BJ (cell line): ENCODE data around the gene ODF2. TPM values are rescaled to one million over a fixed set of nuclear protein-coding genes. Genes with fewer than 3 reads are reported as not detected.

ENCODE experiments used
- CTCF ChIA-PET: fragments of 350-600 bp; formaldehyde crosslinking; extraction: SDS; loops from one replicate; lab custom pipeline; 2021; ENCODE audit warnings: antibody characterized with exemption, inconsistent platforms; lab: Yijun Ruan, JAX
- POLR2A ChIA-PET: fragments of 300-600 bp; sonication (Branson Sonifier 250); formaldehyde crosslinking; extraction: SDS; loops from one replicate; lab custom pipeline; 2021; ENCODE audit warnings: antibody characterized with exemption; lab: Charles Lee
- DNase-seq: peaks from one replicate; pipeline ENCODE4 v3.0.0-alpha.2; 2011; ENCODE audit warnings: low read depth
- H3K27me3 ChIP-seq: 2 replicates; pipeline ENCODE4 v1.6.0; 2011; ENCODE audit warnings: low read length; ENCODE audit not compliant: control insufficient read depth, insufficient read depth
- H3K36me3 ChIP-seq: 2 replicates; pipeline ENCODE4 v1.5.1; 2011; ENCODE audit warnings: low read length; ENCODE audit not compliant: control insufficient read depth, insufficient read depth
- H3K4me3 ChIP-seq: 2 replicates; pipeline ENCODE4 v1.5.1; 2011; ENCODE audit warnings: low read depth, mild to moderate bottlenecking, control low read depth, low read length
- polyA plus RNA-seq: library from polyadenylated mRNA; depleted of rRNA; stranded (reverse); fragments of >200 nt; gene quantifications from 2 replicates; pipeline ENCODE4 v1.2.3, GENCODE V29; 2011; rRNA removed
- small RNA-seq: library from RNA; depleted of rRNA; stranded (forward); fragments of <200 nt; gene quantifications from one replicate; pipeline ENCODE3, GENCODE V24; 2012; ENCODE audit warnings: low replicate concordance, low read depth; ENCODE audit not compliant: insufficient read length
- TF ChIP-seq, protein P1 (sequence below): IDR thresholded peaks from 2 replicates; pipeline ENCODE4 v1.5.1; 2011; ENCODE audit warnings: low read depth, mild to moderate bottlenecking, control low read depth, inconsistent platforms, low read length, moderate library complexity; ENCODE audit not compliant: insufficient read depth

The ODF2 gene
- polyA plus RNA-seq, 1 experiment = 21.5 TPM

DNA sequence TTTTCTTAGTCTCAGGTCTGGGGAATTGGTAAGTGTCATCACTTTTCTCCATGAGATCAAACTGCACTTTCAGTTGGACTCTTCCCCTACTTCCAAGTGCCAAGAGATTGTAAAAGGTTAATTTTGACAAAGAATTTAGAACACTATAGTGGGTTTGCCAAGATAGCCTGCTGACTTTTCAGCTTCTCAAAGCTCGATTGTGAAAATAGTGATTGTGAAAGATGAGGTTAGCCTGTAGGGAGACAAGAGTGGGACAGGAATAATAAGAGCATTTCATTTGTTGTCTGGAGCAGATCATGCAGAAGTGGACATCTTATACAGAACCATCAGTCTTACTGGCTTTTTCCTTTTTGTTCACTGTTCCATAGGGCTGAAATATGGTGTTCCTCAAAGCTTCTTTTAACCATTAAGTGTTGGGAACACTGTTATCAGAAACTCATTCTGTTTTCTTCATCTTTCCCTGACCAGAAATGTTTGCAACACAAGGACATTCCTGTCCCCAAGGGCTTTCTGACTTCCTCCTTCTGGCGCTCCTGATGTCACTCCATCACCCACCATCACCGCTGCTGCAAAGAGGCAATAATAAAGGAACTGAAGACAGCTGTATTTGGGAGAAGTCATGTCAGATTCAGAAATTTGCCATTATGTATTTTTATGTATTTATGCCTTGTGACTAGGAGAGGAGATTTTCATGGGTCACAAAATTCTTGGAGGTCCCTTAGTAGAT lies 85.0 kb downstream of the ODF2 start:
- TF ChIP-seq, protein P1, sequence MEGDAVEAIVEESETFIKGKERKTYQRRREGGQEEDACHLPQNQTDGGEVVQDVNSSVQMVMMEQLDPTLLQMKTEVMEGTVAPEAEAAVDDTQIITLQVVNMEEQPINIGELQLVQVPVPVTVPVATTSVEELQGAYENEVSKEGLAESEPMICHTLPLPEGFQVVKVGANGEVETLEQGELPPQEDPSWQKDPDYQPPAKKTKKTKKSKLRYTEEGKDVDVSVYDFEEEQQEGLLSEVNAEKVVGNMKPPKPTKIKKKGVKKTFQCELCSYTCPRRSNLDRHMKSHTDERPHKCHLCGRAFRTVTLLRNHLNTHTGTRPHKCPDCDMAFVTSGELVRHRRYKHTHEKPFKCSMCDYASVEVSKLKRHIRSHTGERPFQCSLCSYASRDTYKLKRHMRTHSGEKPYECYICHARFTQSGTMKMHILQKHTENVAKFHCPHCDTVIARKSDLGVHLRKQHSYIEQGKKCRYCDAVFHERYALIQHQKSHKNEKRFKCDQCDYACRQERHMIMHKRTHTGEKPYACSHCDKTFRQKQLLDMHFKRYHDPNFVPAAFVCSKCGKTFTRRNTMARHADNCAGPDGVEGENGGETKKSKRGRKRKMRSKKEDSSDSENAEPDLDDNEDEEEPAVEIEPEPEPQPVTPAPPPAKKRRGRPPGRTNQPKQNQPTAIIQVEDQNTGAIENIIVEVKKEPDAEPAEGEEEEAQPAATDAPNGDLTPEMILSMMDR = no peak
- Histone ChIP-seq H3K27me3 (no peaks in the 10 kb centered on the region), H3K36me3 (peaks cover 17% of the 10 kb centered on the region), H3K4me3 (no peak overlapping the region)
- ChIA-PET CTCF (no interaction called here), POLR2A (no interaction called here)
- DNase-seq = no peak

DNA sequence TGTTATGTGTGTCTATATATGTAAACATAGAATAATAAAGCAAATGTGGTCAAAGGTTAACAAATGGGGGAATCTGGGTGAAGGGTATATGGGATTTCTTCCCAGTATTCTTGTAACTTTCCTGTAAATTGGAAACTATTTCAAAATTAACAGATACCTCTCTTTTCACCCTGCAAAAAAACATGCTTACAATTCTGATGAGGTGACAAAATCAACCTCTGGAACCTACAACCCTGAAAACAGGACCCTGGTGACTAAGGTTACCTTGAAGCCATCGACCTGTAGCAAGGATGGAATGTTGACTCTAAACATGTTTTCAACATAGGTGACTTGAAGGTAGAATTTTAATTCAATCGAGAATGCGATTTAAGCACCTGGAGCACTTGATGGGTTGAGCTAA lies 90.7 kb downstream of the ODF2 start:
- TF ChIP-seq, protein P1 = no peak
- Histone ChIP-seq H3K27me3 (no peaks in the 10 kb centered on the region), H3K4me3 (no peak overlapping the region), H3K36me3 (peaks cover under 1% of the 10 kb centered on the region)
- ChIA-PET POLR2A (no interaction called here), CTCF (interaction anchor here (0.6 kb wide), 1 partner anchor 428 kb away, joined by 3 read pairs; no protein-coding TSS in a partner anchor)
- no peak for DNase-seq

DNA sequence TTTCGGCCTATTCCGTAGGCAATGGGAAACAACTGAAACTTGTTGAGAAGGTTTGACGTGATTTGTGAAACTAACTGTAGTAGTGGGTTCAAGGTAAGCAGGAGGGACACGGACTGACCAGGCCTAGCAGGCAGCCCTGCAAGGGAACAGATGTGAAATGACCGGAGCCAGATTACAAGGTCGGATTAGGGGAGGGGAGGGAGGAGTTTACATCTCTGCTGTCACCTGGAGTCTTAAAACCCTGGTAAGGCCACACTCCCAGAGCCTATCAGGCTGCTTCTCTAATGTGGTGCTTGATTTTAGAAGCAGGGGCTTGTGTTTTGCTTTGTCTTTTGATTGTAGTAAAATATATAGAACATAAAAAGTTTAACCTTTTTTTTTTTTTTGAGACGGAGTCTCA lies 93.1 kb downstream of the ODF2 start:
- TF ChIP-seq, protein P1 = no peak
- CTCF ChIA-PET = no interaction called here
- POLR2A ChIA-PET = no interaction called here
- no peak for DNase-seq
- Histone ChIP-seq H3K36me3 (no peaks in the 10 kb centered on the region), H3K27me3 (no peaks in the 10 kb centered on the region), H3K4me3 (no peak overlapping the region)

GRCh38 chr9:128550226-128550625 lies 94.4 kb downstream of the ODF2 start:
- DNase-seq = no peak
- Histone ChIP-seq H3K36me3 (no peaks in the 10 kb centered on the region), H3K4me3 (no peak overlapping the region), H3K27me3 (no peaks in the 10 kb centered on the region)
- ChIA-PET CTCF (interaction anchor here (0.7 to 1.8 kb wide), 3 partner anchors 49 to 188 kb away, joined by 3 to 5 read pairs (median 4); no protein-coding TSS in a partner anchor), POLR2A (no interaction called here)
- TF ChIP-seq, protein P1 = no peak

Small RNA genes within 50 kb of the gene (small RNA-seq; reads per million reads assigned to genes)
- gene RNU7-171P = not detected

Other genes with a start within 250 kb of the ODF2 start
- 86.6 and 91.1 TPM in 2 replicates for gene GOLGA2, start 180.0 kb upstream of the ODF2 start, polyA plus RNA-seq
- gene SWI5, start 179.7 kb upstream of the ODF2 start, polyA plus RNA-seq = 76.4 and 77.4 TPM in 2 replicates
- gene TRUB2, start 133.6 kb upstream of the ODF2 start, polyA plus RNA-seq = 20.6 and 25.9 TPM in 2 replicates
- gene COQ4, start 133.2 kb upstream of the ODF2 start, polyA plus RNA-seq = 27.3 and 34.6 TPM in 2 replicates
- gene SLC27A4, start 115.5 kb upstream of the ODF2 start, polyA plus RNA-seq = 9.3 and 15.2 TPM in 2 replicates
- gene URM1, start 84.6 kb upstream of the ODF2 start, polyA plus RNA-seq = 68.7 and 95.7 TPM in 2 replicates
- 193 and 309 TPM in 2 replicates for gene CERCAM, start 35.1 kb upstream of the ODF2 start, polyA plus RNA-seq
- gene GLE1, start 48.7 kb downstream of the ODF2 start, polyA plus RNA-seq = 22.0 and 25.0 TPM in 2 replicates
- gene SPTAN1, start 96.6 kb downstream of the ODF2 start, polyA plus RNA-seq = 201 and 317 TPM in 2 replicates
- gene DYNC2I2, start 200.8 kb downstream of the ODF2 start, polyA plus RNA-seq = 22.0 and 50.4 TPM in 2 replicates
- 51.6 and 130 TPM in 2 replicates for gene SET, start 233.2 kb downstream of the ODF2 start, polyA plus RNA-seq
- gene PKN3, start 246.5 kb downstream of the ODF2 start, polyA plus RNA-seq = 2.8 and 3.4 TPM in 2 replicates